PFSK-1 (cell line): ENCODE data around the gene UBE2J2.
A peak's percentile ranks its signal among the peaks of the same experiment; 100 is the strongest.

Experiments
- FOXP2 ChIP-seq: optimal IDR thresholded peaks from 2 replicates; pipeline ENCODE3; 2011; ENCODE audit warnings: borderline replicate concordance, control low read depth, inconsistent platforms; ENCODE audit not compliant: insufficient read depth; ENCODE audit errors: extremely low read length, extremely low read depth
- POLR2AphosphoS5 ChIP-seq: IDR thresholded peaks from 2 replicates; pipeline ENCODE4 v1.6.1; 2012; ENCODE audit warnings: low read depth, mild to moderate bottlenecking, control low read depth, low read length, moderate library complexity
- REST ChIP-seq, 2 experiments: IDR thresholded peaks; 2 replicates each; pipeline versions ENCODE4 v1.6.1 to v1.8.0; 2011 to 2012; ENCODE audit warnings: low read depth in 2 of 2, low read length in 2 of 2, control low read depth in 1 of 2, inconsistent platforms in 1 of 2, mild to moderate bottlenecking in 1 of 2, moderate library complexity in 1 of 2; ENCODE audit not compliant: insufficient read depth in 1 of 2
- SIN3A ChIP-seq: IDR thresholded peaks from 2 replicates; pipeline ENCODE4 v1.6.1; 2012; ENCODE audit warnings: mild to moderate bottlenecking, low read length, moderate library complexity, borderline replicate concordance; ENCODE audit not compliant: insufficient read depth
- TAF1 ChIP-seq: IDR thresholded peaks from 2 replicates; pipeline ENCODE4 v1.6.1; 2012; ENCODE audit warnings: low read length, control low read depth, borderline replicate concordance; ENCODE audit not compliant: insufficient read depth

UBE2J2 gene

GRCh38 chr1:1309251-1310108, 35.8 kb upstream of the UBE2J2 start:
- 0 out of 2 replicates have a peak, but pooled peaks have one; percentile 36 for TF ChIP-seq POLR2AphosphoS5
- TF ChIP-seq SIN3A: no peak

- TF ChIP-seq FOXP2 (no peak), REST (IDR thresholded peaks at IDR 0.05; ENCODE audit: insufficient read depth in 1 of 2, low read depth in 2 of 2, low read length in 2 of 2) (no peak), TAF1 (no peak), POLR2AphosphoS5 (no peak), SIN3A (no peak)
Observed at GRCh38 chr1:1308756-1309250, 35.1 kb upstream of the UBE2J2 start.

DNA sequence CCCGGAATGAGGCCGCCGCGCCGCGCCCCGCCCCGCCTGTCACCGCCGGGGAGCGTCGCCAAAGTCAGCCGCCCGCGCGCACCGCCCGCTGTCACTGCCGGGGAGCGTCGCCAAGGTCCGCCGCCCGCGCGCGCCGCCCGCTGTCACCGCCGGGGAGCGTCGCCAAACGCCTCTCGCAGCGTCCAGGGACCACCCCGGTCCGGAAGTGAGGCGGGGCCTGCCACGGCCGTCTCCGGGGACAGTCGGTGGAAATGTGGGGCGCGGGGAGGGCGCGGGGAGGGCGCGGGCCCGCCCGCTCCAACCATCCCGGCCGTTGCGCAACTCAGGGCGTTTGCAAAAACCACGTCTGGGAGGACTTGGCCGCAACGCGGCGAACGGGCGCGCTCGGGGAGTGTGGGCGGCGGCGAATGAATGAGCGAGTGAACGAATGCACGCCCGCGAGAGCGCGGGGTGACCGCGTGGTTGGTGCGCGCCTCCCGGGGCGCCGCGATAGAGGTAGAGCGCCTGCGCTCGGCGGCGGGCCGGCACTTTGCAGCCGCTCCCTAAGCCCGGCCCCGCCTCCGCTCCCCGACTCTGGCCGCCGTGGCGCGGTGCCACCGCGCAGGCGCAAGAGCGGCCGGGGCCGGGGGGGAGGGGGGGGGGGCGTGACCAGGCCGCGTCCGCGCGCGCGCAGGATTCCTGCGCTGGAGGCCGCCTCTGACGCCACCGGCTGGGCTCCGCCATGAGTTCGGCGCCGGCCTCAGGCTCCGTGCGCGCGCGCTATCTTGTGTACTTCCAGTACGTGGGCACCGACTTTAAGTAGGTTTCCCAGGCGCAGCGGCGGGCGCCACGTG, 34.5 kb upstream of the UBE2J2 start, which contains the start of the genes ACAP3 and PUSL1:
ACAP3 (minus strand) TSS at position 8 of the 833 bp plus-strand sequence. CDS start 115 bp downstream, outside the sequence.
PUSL1 (plus strand) TSS at position 675 of the 833 bp plus-strand sequence; CDS start at position 722, 47 bp downstream.
- TF ChIP-seq POLR2AphosphoS5 (no peak), REST (IDR thresholded peaks at IDR 0.05; ENCODE audit: insufficient read depth in 1 of 2, low read depth in 2 of 2, low read length in 2 of 2) (no peak; a peak in 1 of 4 replicates), FOXP2 (no peak), TAF1 (0 out of 2 replicates have a peak, but pooled peaks have one; percentile 18), SIN3A (peak; percentile 25; the same call in 1 of the 2 replicates)

GRCh38 chr1:1307261-1307922, 33.7 kb upstream of the UBE2J2 start:
- TF ChIP-seq POLR2AphosphoS5: no peak
- TF ChIP-seq FOXP2: no peak
- no peak for TF ChIP-seq SIN3A

GRCh38 chr1:1306661-1307260, 33.1 kb upstream of the UBE2J2 start:
- TF ChIP-seq TAF1 (no peak), FOXP2 (no peak)

DNA sequence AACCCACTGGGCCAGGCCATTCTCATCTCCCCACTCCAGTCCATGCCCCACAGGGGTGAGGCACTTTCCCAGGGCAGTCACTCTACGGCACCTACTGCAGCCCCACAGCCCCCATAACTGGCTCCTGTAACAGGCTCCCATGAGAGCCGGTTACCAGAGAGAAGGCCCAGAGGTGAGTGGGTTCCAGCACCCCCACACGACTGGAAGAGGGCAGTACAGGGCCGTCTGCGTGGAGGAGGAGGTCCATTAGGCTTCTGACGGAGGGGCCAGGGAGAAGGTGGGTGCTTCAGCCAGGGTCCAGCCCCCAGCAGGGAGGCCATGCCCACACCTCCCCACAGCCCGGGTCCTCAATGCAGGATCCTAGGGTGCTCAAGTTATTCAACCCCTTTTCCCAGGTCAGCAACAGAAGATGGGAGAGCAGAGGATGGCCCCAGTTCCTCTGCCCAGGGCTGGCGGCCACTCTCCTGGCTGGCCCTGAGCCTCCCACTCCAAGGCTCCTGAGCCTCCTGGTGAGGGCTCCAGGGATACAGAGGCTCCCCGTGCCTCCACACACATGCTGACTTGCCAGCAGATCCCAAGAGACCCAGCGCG, 32.5 kb upstream of the UBE2J2 start:
- TF ChIP-seq FOXP2: no peak
- no peak for TF ChIP-seq REST (IDR thresholded peaks at IDR 0.05; ENCODE audit: insufficient read depth in 1 of 2, low read depth in 2 of 2, low read length in 2 of 2)
- no peak for TF ChIP-seq SIN3A
